ENCODE results near the gene C1orf216.
"Not testable (repeated sequence)": the region's sequence is repeated elsewhere in the genome, so short reads cannot be mapped to it uniquely, and the experiment has no call there.

Gene C1orf216, protein sequence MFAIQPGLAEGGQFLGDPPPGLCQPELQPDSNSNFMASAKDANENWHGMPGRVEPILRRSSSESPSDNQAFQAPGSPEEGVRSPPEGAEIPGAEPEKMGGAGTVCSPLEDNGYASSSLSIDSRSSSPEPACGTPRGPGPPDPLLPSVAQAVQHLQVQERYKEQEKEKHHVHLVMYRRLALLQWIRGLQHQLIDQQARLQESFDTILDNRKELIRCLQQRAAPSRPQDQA

DNA sequence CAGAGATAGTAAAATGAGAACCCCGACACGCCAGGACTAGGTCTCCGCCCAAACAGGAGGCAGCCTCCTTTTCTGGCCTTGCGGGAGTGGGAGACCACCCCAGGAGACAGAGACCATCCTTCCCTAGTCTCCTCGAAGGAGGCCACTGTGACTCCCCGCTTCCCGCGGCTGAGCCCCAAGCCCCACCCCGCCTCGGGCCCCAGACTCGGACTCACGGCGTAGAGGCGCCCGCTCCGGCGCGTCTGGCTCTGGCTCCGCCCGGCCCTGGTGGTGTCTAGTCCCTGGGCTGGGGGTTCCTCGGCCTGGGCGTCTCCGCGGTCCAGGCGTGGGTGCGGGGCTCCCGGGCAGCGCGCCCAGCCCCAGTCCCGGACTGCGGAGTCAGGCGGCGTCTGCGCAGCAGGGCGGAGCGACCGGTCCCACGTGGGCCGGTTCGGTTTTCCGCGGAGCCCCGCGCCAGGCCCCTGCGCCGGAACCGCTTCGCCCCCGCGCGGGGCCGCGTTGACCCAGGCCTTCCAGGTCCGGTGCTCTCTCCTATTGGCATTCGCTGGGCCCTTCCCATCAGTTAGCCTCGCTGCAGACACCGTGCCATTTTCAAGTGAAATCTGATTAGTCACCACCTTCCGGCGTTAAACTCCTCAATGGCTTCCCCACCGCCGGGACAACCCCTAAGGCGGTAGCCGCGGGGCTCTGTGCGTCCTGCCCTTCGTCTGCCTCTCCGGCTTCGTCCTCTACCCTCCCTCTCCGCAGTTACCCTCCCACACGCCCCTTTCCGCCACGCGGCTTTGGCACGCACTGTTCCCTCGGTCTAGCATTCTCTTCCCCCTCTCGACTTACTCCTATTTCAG, at the start of gene C1orf216:
C1orf216 (minus strand) TSS at position 393 of the 845 bp plus-strand sequence. CDS start 2,563 bp downstream, outside the sequence.
- peak; percentile 86 for DNase-seq

DNA sequence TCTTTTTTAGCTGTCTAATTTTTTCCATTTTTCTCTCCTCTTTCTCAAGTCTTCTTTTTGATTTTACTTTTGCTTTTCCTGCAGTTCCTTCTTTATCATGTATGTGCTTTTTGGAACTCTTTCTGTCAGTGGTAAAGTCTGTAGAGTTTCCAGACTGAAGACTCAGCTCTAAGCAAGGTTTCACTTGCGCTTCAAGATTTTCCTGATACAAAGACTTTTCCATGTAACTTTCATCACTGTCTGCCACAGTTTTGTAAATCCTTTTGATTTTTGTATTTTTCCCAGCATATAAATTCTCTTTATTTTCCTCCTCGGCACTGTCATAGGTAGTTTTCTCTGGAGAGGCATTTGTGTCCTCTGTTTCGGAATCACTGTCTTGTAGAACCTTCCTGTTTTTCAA, 45.6 kb upstream of the C1orf216 start:
- no peak for DNase-seq

DNA sequence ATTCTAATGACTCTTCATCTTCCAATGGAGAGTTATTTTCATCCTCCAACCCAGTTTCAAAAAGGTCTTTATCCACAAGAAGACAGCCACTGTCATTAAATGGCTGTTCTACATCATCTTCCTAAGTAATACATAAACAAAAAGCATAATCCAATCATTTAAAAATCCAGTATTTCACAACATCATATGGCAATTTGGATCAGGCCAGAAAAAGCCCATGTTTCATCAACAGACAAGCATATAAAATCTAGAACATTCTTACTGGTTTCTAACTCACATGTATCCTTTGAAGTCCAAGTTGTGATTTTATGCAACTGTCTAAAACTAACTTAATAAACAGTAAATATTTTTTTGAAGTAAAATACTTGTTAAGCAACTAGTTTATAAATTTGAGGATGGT, 44.5 kb upstream of the C1orf216 start:
- DNase-seq, result no peak

DNA sequence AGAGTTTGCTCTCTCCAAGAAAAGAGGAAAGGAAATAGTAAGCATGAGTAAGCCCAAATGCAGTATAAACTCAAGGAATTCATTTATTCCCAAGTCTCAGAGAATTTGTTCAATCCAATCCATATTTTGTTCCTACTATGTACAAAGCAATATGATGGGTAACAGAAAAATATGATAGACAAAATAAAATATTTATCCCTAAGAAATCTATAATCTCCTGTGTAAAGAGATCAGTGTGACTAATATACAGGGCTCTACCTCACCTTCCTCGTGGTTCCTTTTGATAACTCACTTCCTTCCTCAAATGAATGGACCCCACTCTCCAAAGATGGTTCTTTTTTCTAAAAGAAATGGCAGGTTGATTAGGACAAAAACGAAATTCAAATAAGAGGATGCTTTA, 43.5 kb upstream of the C1orf216 start:
- DNase-seq, result no peak

DNA sequence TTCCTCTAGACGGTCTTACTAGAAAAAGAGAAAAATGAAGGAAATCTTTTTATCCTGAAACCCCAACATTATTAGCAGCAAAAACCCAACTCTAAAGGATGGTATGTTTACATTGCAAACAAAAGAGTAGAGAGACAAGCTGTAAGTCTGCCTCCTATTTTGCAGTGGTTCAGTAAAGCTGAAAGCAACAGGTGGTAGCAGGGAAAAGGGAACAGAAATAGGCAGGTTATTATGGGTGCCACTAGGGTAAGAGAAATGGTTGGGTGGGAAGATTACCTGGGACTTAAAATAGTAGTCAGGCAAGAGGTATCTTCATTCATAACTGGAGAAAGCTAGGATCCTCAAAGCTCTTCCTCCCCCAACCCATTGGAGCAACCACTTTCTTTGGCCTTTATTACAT, 37.4 kb upstream of the C1orf216 start:
- DNase-seq, result no peak

DNA sequence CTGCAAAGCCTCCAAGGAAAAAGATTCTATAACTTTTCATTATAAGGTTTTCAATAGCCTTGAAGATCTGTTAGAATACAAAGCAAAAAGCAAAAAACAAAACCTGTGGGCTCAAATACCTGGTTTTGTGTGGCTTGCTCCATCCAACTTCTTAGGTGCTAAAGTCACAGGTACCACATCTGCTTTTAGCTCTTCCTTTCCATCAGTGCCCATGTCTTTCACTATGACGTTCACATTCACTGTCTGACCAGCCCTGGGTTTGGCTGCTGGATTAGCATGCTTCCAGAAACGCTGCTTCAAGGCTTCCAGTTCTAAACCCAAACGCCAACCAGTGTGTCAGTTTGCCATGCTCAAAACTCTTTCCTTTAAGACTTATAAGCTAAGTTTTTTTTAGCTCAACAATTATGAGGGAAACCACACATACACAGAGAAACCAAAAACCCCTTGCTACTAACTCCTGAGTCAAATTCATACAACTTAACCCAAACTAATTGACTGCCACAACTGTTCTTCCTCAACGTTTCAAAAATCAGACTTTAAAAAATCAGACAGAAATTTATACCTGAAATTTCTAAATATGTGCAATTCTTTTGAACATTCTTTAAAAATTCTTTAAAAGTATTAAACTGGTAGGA, 35.1 kb upstream of the C1orf216 start:
- DNase-seq, result no peak

DNA sequence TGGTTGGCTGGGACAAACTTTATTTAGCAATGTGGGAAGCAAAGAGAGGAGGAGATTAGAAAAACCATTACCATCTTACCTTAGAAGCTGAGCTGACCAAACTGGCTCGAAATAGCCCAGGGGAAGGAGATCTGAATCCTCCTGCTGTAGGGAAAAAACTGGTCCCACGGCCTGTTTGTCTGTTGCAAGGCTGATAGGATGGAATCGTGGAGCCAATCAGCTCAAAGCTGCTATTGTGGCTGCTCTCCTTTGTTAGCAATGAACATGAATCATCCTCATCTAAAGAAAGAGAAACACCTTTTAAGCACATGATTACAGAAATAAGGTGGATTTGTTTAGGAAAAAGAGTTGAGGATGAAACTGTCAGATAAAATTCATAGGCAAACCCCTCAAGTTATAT, 29.6 kb upstream of the C1orf216 start:
- no peak for DNase-seq

DNA sequence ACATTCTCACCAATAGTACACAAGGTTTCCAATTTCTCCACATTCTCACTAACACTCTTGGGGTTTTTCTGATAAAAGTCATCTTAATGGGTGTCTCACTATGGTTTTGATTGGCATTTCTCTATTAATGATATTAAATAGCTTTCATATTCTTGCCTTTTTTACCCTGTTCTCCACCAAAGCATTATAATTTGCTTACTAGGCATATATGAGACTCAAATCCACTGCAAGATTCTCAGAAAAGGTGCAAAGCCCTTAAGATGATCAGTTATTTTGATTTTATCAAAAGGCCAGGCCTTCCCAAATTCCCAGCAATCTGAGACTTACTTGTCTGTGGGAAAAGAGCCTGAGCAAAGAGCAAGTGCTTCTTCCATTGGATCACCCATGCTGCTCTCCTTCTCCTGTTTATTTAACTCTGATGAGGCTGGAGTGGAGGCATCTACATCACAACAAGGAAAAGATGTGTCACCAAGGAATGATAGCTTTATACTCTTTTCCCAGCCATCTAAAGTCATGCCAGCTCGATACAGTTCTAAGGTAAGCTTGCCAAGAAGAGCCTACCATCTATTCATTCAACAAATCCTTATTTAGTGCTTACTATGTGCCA, 26.5 kb upstream of the C1orf216 start:
- no peak for DNase-seq

DNA sequence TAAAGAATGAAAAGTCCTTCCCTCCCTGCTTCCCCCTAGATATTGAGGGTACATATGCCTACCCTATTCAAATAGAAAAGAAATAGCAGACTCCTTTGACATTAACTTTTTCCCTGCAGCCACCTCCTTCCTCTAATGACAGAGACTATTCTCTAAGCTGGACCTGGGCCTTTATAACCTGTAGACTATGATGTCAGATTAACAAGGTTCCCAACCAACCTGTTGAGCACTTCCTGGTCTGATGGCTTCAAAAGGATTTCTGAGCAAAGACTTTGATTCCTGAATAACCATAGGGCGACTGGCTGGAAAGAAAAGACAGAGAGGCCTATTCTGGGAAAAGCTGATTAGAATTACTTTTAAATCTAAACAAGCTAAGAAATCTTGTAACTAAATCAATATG, 18.4 kb upstream of the C1orf216 start:
- no peak for DNase-seq

DNA sequence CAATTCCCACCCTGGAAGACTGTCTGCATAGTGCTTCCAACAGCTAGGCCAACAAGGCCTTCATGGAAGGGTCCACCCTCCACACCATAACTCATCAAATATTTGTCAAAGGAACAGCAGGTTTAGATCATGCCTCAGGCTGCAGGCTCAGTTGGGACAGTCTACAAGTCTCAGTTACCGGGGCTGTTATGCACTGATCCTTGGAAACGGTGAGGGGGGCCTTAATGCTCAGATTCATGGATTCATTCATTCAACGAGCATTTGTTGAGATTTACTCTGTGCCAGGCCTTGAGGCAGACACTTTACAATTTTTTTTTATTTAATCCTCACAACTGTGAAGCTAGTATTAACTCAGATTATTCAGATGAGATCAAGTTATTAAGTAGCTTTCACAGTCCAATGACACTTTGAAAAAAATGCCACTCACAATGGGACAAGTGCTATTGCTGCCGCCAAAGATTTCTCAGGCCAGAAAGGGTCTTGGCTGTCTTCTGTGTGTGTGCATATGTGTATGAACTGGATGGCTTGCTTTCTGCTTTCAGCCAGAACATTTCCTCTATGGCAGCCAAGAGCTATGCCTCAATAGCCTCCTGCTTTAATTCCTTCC, 8.9 kb upstream of the C1orf216 start:
- DNase-seq, result no peak

DNA sequence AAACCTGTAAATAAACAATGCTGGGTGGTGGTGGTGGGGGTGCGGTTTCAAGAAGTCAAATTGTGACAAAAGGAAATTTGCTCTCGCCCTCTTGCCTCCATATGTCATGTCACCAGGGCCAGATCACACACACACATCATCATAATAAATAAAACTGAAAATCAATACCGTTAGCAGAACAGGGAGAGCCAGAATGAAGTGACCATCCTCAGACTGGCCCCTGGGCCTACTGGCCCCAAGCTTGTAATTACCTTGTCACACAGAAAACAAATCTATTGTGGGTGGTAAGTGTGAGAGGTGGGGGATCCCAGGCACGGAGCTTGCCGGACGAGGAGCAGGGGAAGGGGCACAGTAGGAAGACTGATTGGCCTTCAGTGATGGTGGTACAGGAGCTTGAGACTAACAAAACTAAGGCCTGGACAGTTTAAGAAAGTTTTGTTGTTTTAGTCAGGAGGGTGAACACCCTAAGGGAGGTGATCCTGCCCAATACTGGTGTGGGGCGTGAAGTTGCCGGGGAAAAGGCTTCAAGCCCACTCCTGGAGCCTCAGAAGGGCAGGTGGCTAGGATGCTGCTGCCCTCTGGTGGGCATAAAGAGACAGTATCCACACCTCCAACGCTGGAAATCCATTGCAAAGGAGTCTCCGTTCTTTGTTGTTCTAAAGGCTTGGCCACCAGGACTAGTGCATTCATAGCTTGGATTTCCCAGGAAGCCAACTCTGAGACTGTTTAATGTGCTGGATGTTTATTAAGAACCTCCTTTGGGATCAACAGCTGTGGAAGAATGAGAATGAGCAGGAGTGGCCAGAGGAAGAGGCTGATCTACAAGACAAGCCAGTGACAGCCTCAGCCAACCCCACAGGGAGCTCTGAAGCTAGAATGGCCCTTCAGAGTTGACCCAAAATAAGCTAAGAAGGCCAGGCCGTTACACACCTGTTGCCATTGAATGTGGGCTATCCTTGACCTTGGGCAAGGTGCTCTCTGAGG, 8.1 kb upstream of the C1orf216 start:
- DNase-seq, result peak; percentile 52

DNA sequence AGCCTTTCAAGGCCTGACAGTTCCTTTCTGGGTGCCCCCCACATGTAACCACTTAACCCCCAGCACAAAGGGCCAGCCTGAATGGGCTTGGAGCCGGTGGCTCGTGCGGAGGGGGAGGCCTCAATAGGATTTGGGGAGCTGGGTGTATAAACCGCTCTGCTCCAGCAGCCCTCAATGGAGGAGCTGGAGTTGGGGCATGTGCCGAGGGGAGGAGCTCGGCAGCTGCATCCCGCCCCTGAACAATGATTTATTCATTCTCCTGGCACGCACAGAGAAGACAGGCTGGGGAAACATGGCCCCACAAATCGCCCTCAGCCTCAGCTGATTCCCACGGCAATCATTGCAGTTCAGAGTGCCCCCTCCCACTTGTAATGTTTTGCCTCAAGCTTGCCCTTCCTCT, 6.9 kb upstream of the C1orf216 start:
- no peak for DNase-seq

DNA sequence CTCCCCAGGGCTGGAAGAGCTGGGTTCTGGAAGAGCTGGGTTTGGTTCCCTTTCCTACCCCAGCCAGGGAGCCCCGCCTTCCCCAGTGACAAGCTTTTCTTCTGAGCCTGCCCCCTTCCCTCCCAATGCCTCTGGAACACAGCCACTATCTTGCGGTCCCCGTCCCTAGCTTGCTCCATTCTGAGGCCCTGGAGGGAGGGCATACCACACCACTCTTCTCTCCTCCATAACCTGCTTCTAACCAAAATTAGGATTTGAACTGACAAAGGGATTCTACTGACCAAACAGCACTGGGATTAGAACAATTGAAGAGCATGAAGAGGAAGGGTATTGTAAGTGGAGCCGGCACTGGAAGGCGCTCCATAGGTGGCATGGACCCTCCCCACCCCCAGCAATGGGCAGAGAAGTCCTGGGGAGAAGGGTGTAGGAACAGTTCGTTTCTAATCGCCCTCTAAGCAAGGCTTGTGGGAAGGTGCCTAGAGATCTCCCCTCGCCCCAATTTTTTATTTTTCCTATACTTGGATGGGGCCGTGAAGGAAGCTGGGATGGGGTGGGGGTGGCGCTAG, 690 bp downstream of the C1orf216 start:
- DNase-seq, result peak; percentile 15

DNA sequence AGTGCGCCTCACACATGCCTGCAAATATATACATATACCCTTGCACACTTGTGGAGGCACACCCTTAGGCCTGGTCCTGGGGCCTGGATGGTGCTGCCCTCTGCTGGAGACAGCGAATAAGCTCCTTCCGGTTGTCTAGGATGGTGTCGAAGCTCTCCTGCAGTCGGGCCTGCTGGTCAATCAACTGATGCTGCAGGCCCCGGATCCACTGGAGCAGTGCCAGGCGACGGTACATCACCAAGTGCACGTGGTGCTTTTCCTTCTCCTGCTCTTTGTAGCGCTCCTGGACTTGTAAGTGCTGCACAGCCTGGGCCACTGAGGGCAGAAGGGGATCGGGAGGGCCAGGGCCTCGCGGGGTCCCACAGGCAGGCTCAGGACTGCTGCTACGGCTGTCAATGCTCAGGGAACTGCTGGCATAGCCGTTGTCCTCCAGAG, 3.1 kb downstream of the C1orf216 start:
- peak; percentile 89 for DNase-seq

DNA sequence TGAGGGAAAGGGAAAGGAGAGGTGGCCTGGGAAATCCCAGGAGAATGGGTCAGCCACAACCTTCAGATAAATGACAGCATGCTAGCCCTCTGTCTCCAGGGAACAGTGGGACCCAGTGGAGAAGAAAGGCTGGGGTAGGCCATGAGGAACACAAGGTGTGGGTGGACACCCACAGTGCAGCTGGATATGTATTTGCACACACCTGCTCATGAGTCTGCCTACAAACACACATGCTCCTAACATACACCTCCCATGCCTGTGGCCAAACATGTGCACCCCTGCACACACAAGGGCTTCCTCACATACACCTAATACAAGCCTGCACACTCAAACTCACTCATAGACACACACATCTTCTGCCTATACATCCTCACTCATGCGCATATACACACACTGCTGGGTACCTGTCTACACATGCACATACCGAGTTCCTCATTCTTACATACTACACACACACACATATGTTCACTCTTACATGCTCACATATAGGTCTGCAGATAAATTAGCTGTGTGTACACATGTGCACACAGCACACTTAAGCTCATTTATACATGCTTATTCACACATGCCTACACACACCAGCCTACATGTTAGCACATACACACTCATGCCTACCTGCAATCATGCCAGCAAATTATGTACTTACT, 3.6 kb downstream of the C1orf216 start:
- DNase-seq, result no peak

DNA sequence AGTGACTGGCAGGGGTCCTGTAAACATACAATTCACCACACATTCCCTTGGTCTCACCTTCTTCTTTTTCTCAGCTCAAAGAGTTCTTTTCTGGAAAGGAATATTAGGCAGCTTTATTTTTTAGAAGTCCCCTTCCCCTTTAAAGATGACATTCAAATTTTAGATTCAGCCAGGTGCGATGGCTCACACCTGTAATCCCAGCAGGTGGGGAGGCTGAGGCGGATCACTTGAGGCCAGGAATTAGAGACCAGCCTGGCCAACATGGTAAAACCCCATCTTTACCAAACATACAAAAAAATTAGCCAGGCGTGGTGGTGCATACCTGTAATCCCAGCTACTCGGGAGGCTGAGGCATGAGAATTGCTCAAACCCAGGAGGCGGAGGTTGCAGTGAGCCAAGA, 7.6 kb downstream of the C1orf216 start:
- not testable (repeated sequence) for DNase-seq

DNA sequence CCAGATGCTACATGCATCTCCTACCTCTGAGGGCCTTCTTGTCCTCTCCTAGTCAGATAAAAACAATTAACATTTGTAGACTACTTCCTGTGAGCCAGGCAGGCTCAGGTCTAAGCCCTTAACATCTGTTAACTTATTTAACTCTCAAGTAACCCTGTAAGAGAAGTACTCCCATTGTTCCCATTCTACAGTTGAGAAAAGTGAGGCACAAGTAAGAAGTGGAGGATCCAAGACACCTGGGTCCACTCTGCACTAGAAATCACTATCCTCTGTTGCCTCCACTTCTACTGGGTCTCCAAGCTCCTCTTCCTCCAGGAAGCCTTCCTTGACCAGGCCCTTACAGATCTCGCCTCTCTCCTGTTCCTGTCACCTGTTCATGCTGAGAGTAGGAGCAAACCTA, 9.7 kb downstream of the C1orf216 start:
- DNase-seq, result no peak

DNA sequence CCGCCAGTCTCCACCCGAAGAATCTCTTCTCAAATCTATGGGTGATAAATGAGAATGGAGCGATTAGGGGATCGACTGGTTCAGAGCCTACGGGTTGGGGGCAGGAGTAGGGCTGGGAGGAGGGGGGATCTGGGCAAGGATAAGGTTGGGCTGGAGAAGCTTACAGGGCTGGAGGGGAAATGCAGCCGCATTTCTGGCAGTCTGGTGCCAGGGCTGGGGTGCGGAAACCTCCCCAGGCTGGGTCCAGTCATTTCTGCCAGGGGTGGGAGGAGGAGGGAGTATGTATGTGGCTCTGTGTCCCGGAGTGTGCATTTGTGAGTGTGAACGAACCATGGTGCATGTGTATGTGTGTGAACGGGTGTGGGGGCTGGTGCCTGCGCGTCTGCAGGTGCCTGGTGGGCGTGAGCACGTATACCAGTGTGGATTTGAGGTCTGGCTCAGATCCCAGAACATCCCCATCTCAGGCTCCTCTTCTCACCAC, 10.2 kb downstream of the C1orf216 start:
- peak; percentile 51 for DNase-seq

DNA sequence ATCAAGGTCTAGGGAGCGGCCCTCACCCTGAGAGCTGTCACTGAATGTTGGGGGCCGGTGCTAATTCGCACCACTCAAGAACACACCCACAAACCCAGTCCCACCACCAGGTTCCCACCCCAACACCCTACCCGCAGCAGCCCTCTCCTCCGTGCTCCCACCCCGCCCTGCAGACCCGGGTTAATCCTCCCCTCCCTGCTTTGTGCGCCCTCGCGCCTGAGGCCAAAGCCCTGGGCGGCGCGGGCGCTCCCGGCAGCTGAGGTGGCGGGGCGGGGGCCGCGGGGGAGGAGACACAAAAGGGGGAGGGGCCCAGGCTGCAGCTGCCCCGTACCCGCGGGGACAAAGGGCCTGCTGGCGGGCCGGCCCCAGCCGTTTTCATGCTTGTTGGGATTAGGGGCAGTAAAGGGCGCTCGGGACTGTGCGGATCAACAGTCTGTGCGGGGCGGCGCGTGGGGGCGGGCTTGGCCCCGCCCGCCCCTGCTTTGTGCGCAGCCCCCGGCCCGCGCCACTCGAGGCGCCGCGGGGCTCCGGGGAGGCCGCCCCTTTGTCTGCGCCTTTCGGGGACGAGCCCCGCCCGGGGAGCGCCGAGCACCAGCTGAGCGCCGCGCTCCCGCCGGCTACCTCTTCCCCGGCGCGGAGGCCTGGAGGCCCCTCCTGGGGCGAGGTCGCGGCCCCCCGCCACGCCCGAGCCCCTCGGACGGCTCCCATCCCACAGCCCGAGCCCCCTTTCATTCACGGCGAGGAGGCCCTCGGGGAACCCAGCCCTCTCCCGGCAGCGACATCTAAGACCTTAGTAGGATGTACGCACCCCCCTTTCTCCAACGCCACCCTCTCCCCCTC, 10.9 kb downstream of the C1orf216 start:
- DNase-seq, result peak; percentile 29

Measured in activated CD4-positive, alpha-beta T cell treated with anti-CD3 and anti-CD28 coated beads, Interleukin-10, Interleukin-2, amounts not matched to agents 100 ng/mL and 50 ng/mL, durations not matched to agents 16 hours and 8 hours (primary cell).